ENCODE results near the gene LEFTY1.
"Not testable (repeated sequence)": the region's sequence is repeated elsewhere in the genome, so short reads cannot be mapped to it uniquely, and the experiment has no call there.

- TF ChIP-seq CTCF (IDR thresholded peaks at IDR 0.05); EZH2 (IDR thresholded peaks at IDR 0.05; ENCODE audit: borderline replicate concordance, insufficient read depth, low read depth, low read length, poor library complexity, severe bottlenecking): not testable (repeated sequence)
Measured at GRCh38 chr1:225929462-225929861, 40.5 kb upstream of the LEFTY1 start.
